Measurements from ENCODE around the gene ZNF605. TPM values are rescaled to one million over a fixed set of nuclear protein-coding genes. Genes with fewer than 3 reads are reported as not detected.

Gene ZNF605
- total and polyA plus RNA-seq, 2 of the 8 experiments (the other 6 are each of a cell fraction or from before 2014, with no cell fraction given): 3.6 to 20.3 TPM

DNA sequence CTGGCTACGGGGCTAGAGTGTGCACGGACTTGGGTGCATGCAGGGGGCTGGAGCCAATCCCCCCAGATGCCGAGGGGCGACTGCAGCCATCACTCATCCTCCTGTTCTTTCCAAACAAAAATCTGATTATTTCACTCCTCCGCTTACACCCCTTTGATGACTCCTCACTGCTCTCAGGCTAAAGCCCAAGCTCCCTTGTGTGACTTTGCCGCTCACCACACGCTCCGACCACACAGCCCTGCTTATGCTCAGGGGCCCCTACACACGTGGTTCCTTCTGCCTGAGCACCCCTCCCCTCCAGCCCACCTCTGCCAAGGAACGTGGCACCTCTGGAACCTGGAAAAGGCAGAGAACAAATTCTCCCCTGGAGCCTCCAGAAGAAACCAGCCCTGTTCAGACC is 82.4 kb downstream of the ZNF605 start (continued):
- TF ChIP-seq CHD2 (IDR thresholded peaks at IDR 0.05; ENCODE audit: low read length) (no peak), TAF1 (IDR thresholded peaks at IDR 0.05; ENCODE audit: low read depth, low read length) (no peak), SRF (IDR thresholded peaks at IDR 0.05; ENCODE audit: low read depth, low read length) (no peak), SP4 (IDR thresholded peaks at IDR 0.05; ENCODE audit: low read length) (no peak), EZH2 (IDR thresholded peaks at IDR 0.05; ENCODE audit: low read depth, low read length, severe bottlenecking) (no peak)
